Activated T-cell treated with anti-CD3 and anti-CD28 coated beads, Interleukin-2, amount 50 U/mL, for 24 hours (primary cell): ENCODE measurements around the gene TMEM44.
A peak's percentile ranks its signal among the peaks of the same experiment; 100 is the strongest.

Experiments used
- DNase-seq: peaks from one replicate; pipeline ENCODE4 v3.0.0-alpha.2; 2020
- H3K27ac Mint-ChIP-seq: 2 replicates; pipeline ENCODE4 v1.8.0; 2020; ENCODE audit warnings: mild to moderate bottlenecking, mixed read lengths
- H3K27me3 Mint-ChIP-seq: 2 replicates; pipeline ENCODE4 v1.8.0; 2020; ENCODE audit warnings: mixed read lengths
- H3K36me3 Mint-ChIP-seq: 2 replicates; pipeline ENCODE4 v1.8.0; 2020; ENCODE audit warnings: low read depth, mixed read lengths
- H3K4me1 Mint-ChIP-seq: 2 replicates; pipeline ENCODE4 v1.8.0; 2020; ENCODE audit warnings: low read depth, mixed read lengths
- H3K4me3 Mint-ChIP-seq: 2 replicates; pipeline ENCODE4 v1.8.0; 2020; ENCODE audit warnings: mild to moderate bottlenecking, moderate library complexity, mixed read lengths
- H3K9me3 Mint-ChIP-seq: 2 replicates; pipeline ENCODE4 v1.8.0; 2020; ENCODE audit warnings: mixed read lengths

TMEM44 gene, protein sequence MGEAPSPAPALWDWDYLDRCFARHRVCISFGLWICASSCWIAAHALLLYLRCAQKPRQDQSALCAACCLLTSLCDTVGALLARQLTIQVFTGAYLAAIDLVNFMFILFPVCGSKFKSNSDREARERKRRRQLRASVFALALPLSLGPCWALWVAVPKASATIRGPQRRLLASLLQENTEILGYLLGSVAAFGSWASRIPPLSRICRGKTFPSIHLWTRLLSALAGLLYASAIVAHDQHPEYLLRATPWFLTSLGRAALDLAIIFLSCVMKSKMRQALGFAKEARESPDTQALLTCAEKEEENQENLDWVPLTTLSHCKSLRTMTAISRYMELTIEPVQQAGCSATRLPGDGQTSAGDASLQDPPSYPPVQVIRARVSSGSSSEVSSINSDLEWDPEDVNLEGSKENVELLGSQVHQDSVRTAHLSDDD

DNA sequence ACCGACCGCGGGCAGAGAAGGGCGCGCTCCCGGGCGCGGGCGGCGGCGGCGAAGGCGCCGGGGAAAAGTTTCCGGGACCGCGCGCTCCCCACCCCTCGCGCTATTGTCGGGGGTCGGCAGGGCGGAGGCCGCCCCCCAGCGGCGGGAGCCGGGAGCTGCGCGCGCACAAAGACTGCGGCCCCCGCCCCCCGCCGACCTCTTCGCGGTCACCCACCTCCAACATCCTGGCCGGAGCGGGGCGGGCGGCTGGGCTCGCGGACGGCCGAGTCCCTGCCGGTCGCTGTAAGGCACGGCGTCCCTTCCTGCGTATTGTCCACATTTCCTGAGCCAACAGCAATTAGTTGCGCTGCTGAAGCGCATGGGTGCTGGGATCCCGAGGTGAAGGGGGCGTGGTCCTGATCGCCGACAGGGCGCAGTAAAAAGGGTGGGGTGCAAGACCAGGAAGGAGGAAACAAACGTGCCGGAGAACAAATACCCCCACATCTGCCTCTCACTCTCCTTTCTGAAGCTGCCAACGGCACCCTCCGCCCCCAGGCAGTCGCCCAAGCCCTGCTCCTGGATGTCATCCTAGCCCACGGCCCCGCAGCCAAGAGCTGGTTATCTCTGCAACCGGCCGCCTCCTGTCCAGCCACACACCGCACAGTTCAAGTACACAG, at the start of gene TMEM44:
Gene TMEM44, minus strand, starts transcription at position 71 of the 656 bp plus-strand sequence. CDS start 204 bp downstream, outside the sequence.
- peaks cover 13% of the 10 kb centered on the region for H3K4me1 Mint-ChIP-seq
- no peaks in the 10 kb centered on the region for H3K27me3 Mint-ChIP-seq
- DNase-seq: peak; percentile 78
- peak within 1 kb of the TSS; percentile 79 for H3K27ac Mint-ChIP-seq
- H3K36me3 Mint-ChIP-seq: no peaks in the 10 kb centered on the region
- no peaks in the 10 kb centered on the region for H3K9me3 Mint-ChIP-seq
- H3K4me3 Mint-ChIP-seq: peak within 1 kb of the TSS; percentile 82

DNA sequence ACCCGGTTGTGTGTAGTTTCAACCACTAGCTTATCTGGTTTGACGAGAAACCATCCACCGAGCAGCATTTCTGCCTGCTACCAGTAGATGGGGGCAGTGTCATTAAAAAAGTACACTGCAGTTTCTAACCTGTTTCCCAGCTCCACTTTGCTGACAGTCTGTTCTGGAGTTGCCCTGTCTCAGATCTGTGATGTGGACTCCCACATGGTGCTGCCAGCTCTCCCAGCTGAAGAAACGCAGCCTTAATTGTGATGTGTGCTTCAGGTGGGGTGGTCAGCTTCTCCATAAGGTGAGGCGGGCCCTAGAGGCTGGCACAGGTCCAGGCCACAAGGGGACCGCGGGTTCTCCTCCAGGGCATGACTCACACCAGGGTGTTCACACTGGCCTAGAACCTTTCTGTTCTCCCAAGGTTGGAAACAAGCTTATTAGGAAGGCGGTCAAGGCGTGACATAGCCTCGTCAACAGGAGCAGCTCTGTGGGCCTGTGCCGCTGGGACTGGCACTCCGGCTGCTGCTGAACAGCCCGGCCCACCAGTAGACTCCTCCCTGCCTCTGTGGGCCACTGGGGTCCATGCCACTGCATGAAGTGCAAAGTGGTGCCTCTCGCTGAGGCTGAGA, 49.6 kb upstream of the TMEM44 start:
- Mint-ChIP-seq H3K9me3 (no peaks in the 10 kb centered on the region), H3K4me1 (peaks cover 45% of the 10 kb centered on the region), H3K4me3 (peak overlapping the region; percentile 21), H3K27me3 (peaks cover 37% of the 10 kb centered on the region), H3K36me3 (peaks cover 6% of the 10 kb centered on the region), H3K27ac (no peak overlapping the region)
- peak; percentile 72 for DNase-seq

DNA sequence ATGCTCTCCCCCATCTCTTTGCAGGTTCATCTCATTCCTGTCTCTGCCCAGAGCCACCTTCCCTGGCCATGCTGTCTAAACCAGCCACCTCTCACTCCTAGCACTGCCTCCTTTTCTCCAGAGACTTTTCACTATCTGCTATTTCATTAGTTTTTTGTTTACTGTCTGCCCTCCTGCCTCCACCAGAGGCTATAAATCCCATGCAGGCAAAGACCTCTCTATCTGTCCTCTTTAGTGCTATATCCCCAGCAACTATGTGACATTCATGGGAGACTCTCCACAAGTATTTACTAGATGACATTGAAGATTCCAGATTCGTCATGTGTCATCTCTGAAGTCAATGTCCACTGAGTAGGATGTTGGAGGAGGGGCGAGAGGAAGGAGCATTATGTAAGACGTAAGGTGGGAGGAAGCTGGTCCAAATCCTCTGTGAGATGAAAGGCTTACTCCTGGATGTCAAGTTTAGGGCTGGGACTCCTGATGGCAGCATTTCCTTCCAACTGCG, 49.0 kb upstream of the TMEM44 start:
- Mint-ChIP-seq H3K4me3 (no peak overlapping the region), H3K27me3 (peaks cover 39% of the 10 kb centered on the region), H3K9me3 (no peaks in the 10 kb centered on the region), H3K27ac (no peak overlapping the region), H3K36me3 (peaks cover 4% of the 10 kb centered on the region), H3K4me1 (peaks cover 44% of the 10 kb centered on the region)
- no peak for DNase-seq

- no peak overlapping the region for H3K4me3 Mint-ChIP-seq
- peaks cover 46% of the 10 kb centered on the region for H3K4me1 Mint-ChIP-seq
- H3K27me3 Mint-ChIP-seq: peaks cover 30% of the 10 kb centered on the region
- H3K36me3 Mint-ChIP-seq: no peaks in the 10 kb centered on the region
- no peak overlapping the region for H3K27ac Mint-ChIP-seq
- no peak for DNase-seq
- H3K9me3 Mint-ChIP-seq: no peaks in the 10 kb centered on the region
Measured at GRCh38 chr3:194680888-194681615, 47.8 kb upstream of the TMEM44 start.

DNA sequence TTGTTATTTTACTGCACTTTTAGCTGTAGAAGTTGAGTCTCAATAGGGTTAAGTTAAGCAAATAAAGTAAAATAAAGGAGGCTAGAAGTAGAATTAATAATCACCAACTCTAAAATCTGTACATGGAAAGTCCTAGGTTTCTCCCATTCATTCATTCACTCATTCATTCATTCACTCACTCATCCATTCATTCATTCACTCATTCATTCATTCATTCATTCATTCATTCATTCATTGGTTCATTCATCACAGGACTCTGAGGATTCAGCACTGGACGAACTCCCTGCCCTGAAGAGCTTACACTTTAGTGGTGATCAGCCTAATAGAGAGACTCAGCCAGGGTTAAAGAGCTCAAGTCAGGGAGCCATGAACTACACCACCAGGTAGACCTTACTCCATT, 43.3 kb upstream of the TMEM44 start:
- Mint-ChIP-seq H3K27me3 (peaks cover 13% of the 10 kb centered on the region), H3K36me3 (peaks cover 11% of the 10 kb centered on the region), H3K9me3 (no peaks in the 10 kb centered on the region), H3K4me1 (peaks cover 40% of the 10 kb centered on the region), H3K4me3 (no peak overlapping the region), H3K27ac (peak overlapping the region; percentile 63)
- DNase-seq: no peak

GRCh38 chr3:194675680-194676079, 42.5 kb upstream of the TMEM44 start:
- Mint-ChIP-seq H3K27ac (peak overlapping the region; percentile 93), H3K27me3 (peaks cover 7% of the 10 kb centered on the region), H3K9me3 (no peaks in the 10 kb centered on the region), H3K36me3 (peaks cover 15% of the 10 kb centered on the region), H3K4me3 (peak overlapping the region; percentile 53), H3K4me1 (peaks cover 47% of the 10 kb centered on the region)
- DNase-seq: no peak

DNA sequence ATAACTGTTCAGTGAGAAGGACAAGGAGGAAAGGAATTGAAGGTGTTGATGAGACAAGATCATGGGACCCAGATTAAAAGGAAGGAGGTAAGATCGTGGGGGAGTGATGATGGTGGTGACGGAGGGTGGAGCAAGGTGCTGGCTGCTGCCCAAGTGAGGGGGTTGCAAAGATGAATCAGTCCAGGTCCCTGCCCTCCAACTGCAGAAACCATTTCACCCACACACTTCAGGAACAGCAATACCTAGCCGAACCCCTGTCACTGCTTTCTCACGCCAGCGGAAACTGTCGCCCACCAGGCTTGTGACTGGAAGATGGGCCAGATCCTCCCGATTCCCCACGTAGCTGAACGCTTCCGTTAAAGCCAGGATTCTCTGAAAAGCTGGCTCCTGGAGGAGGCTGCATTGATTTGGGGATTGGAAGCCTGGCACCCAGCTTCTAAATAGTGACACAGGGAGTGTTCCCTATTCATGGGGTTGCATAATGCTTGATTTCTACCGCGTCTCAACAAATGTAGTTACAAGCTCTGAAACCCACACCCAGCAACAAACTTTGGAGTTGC, 41.9 kb upstream of the TMEM44 start:
- peaks cover 7% of the 10 kb centered on the region for H3K27me3 Mint-ChIP-seq
- H3K9me3 Mint-ChIP-seq: no peaks in the 10 kb centered on the region
- peak overlapping the region; percentile 93 for H3K27ac Mint-ChIP-seq
- H3K36me3 Mint-ChIP-seq: peaks cover 19% of the 10 kb centered on the region
- peaks cover 53% of the 10 kb centered on the region for H3K4me1 Mint-ChIP-seq
- peak; percentile 79 for DNase-seq
- peak overlapping the region; percentile 53 for H3K4me3 Mint-ChIP-seq

DNA sequence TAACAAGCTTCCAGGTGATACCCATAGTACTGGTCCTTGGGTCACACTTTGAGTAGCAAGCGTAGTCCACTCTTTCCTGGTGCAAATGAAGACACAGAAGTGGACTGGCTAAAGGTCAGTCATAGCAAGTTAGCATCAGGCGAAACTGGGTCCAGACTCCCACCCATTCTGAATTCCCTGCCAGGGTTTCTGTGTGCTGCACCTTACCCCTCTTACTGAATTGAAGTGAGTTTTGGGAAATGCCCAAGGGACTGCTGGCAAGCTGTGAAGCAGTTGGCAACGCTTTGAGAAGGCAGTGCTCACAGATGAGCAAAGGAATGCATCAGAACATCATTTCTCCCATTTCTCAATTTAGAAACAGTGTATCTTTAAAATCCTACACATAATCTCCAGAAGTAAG, 40.5 kb upstream of the TMEM44 start:
- DNase-seq: no peak
- peaks cover 33% of the 10 kb centered on the region for H3K36me3 Mint-ChIP-seq
- H3K27ac Mint-ChIP-seq: peak overlapping the region; percentile 93
- peaks cover 64% of the 10 kb centered on the region for H3K4me1 Mint-ChIP-seq
- peak overlapping the region; percentile 30 for H3K4me3 Mint-ChIP-seq
- peaks cover 7% of the 10 kb centered on the region for H3K27me3 Mint-ChIP-seq
- no peaks in the 10 kb centered on the region for H3K9me3 Mint-ChIP-seq

- peak overlapping the region; percentile 94 for H3K4me3 Mint-ChIP-seq
- H3K9me3 Mint-ChIP-seq: no peaks in the 10 kb centered on the region
- peaks cover 6% of the 10 kb centered on the region for H3K27me3 Mint-ChIP-seq
- peak overlapping the region; percentile 68 for H3K27ac Mint-ChIP-seq
- DNase-seq: no peak
- peaks cover 42% of the 10 kb centered on the region for H3K36me3 Mint-ChIP-seq
- peaks cover 70% of the 10 kb centered on the region for H3K4me1 Mint-ChIP-seq
Measured at GRCh38 chr3:194672876-194673275, 39.7 kb upstream of the TMEM44 start.

DNA sequence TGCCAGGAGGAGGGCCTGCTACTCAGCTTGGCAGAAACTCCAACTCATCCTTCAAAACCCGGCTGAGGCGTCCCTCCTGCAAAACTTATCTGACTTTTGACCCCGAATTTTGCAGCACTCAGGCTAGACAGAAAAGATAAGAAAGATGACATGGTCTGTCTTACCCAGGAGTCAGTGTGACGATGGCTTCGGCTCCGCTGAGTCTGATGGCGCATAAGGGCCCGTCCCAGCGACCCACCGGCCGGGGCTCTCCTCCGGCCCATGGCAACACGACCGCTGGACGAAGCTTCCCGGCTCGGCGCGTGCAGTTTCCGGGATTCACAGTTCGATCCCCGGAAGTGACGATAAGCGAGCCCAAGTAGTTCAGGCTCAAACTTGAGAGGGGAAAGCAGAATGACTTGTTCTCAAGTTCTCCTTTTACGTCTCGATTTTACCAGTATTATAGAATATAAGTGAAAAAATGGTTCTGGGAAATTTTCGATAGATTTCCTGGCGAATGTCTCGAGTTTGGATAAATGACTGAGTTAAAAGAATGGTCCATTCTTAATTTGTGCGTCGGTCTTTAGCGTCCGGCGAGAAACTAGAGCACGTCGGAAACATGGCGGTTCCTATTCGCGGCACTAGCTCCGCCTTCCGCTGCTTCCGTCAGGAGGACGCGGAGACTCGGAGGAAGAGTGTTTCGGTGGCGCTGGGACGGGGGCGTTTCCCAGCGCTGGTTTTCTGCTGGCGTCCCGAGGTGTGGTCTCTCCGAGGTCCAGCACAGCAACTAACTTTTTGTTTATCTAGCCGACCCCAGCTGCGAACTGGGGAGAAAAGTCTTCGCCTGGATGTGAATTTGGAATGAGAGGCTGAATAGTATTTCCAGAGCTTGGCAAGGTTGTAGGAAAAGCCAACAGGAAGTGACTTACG, 38.9 kb upstream of the TMEM44 start, which contains the start of gene LSG1:
Gene LSG1, minus strand, starts transcription at position 292 of the 909 bp plus-strand sequence. Its CDS starts 29 bp downstream, at position 263.
- Mint-ChIP-seq H3K27ac (peak within 1 kb of the TSS; percentile 99), H3K4me1 (peaks cover 72% of the 10 kb centered on the region)
- peak; percentile 90 for DNase-seq

GRCh38 chr3:194671511-194671899, 38.3 kb upstream of the TMEM44 start:
- Mint-ChIP-seq H3K27ac (peak overlapping the region; percentile 99), H3K27me3 (no peaks in the 10 kb centered on the region), H3K4me1 (peaks cover 66% of the 10 kb centered on the region), H3K36me3 (peaks cover 54% of the 10 kb centered on the region), H3K4me3 (peak overlapping the region; percentile 94), H3K9me3 (no peaks in the 10 kb centered on the region)
- no peak for DNase-seq

More for the DNA sequence above, 38.9 kb upstream of the TMEM44 start, which contains the start of gene LSG1:
- H3K27me3 Mint-ChIP-seq: no peaks in the 10 kb centered on the region
- H3K4me3 Mint-ChIP-seq: peak within 1 kb of the TSS; percentile 94
- peaks cover 47% of the 10 kb centered on the region for H3K36me3 Mint-ChIP-seq
- no peaks in the 10 kb centered on the region for H3K9me3 Mint-ChIP-seq

GRCh38 chr3:194667363-194667762, 34.1 kb upstream of the TMEM44 start:
- Mint-ChIP-seq H3K36me3 (peaks cover 87% of the 10 kb centered on the region), H3K27me3 (no peaks in the 10 kb centered on the region), H3K4me1 (peaks cover 44% of the 10 kb centered on the region), H3K4me3 (no peak overlapping the region), H3K27ac (no peak overlapping the region), H3K9me3 (no peaks in the 10 kb centered on the region)
- DNase-seq: no peak

DNA sequence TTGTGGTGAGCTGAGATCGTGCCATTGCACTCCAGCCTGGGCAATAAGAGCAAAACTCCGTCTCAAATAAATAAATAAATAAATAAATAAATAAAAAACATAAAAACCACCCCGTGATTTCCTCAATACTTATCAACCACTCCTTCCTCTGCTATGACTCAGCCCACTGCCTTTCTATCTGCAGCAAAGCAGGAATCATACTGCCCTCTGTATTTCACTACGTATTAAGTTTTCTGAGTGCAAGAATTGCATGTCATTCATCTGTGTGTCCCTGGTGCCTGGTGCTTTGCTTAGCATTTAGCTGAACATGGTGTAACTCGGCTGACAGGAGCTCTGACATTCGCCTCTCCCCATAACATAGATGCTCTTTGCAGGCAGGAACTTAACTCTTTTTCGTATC, 31.6 kb upstream of the TMEM44 start:
- Mint-ChIP-seq H3K36me3 (peaks cover 91% of the 10 kb centered on the region), H3K9me3 (no peaks in the 10 kb centered on the region), H3K27me3 (no peaks in the 10 kb centered on the region), H3K4me3 (no peak overlapping the region), H3K4me1 (peaks cover 38% of the 10 kb centered on the region), H3K27ac (no peak overlapping the region)
- no peak for DNase-seq
